HG02571 (cell line): ENCODE measurements around the gene CTSZ.
"Not testable (repeated sequence)": the region's sequence is repeated elsewhere in the genome, so short reads cannot be mapped to it uniquely, and the experiment has no call there.

ENCODE experiments used
- ATAC-seq: cut with Tn5 transposase; IDR thresholded peaks from one replicate; pipeline ENCODE4 v1.9.1; 2021; ENCODE audit warnings: mild to moderate bottlenecking, moderate library complexity; ENCODE audit not compliant: unreplicated experiment

The CTSZ gene

GRCh38 chr20:59014680-59015389, 7.8 kb upstream of the CTSZ start:
- no peak for ATAC-seq

- no peak for ATAC-seq
These were observed 7.0 kb upstream of the CTSZ start for GRCh38 chr20:59013959-59014608.

- no peak for ATAC-seq
These were observed 6.2 kb upstream of the CTSZ start for GRCh38 chr20:59013031-59013951.

- not testable (repeated sequence) for ATAC-seq
These were observed 4.8 kb upstream of the CTSZ start for GRCh38 chr20:59011874-59012157.

GRCh38 chr20:59010995-59011873, 4.2 kb upstream of the CTSZ start:
- no peak for ATAC-seq

GRCh38 chr20:59010321-59010994, 3.4 kb upstream of the CTSZ start:
- no peak for ATAC-seq

GRCh38 chr20:59008715-59009336, 1.8 kb upstream of the CTSZ start:
- ATAC-seq, result no peak

- ATAC-seq, result peak; percentile 39
These were observed 834 bp upstream of the CTSZ start for GRCh38 chr20:59007665-59008511.

- ATAC-seq, result no peak
These were observed 739 bp downstream of the CTSZ start for GRCh38 chr20:59006167-59006863.

- no peak for ATAC-seq
These were observed 1.4 kb downstream of the CTSZ start for GRCh38 chr20:59005523-59006166.

- peak; percentile 49 for ATAC-seq
These were observed 2.1 kb downstream of the CTSZ start for GRCh38 chr20:59004763-59005522.

- ATAC-seq, result no peak
These were observed 2.6 kb downstream of the CTSZ start for GRCh38 chr20:59004493-59004762.

- ATAC-seq, result no peak
These were observed 3.1 kb downstream of the CTSZ start for GRCh38 chr20:59003836-59004492.

GRCh38 chr20:59002874-59003399, 4.1 kb downstream of the CTSZ start:
- ATAC-seq, result no peak

- ATAC-seq, result no peak
These were observed 4.7 kb downstream of the CTSZ start for GRCh38 chr20:59002388-59002787.

GRCh38 chr20:59001449-59002171, 5.4 kb downstream of the CTSZ start:
- no peak for ATAC-seq
